Bronchial epithelial cell (primary cell): ENCODE data around the gene ADAMTS3. TPM values are rescaled to one million over a fixed set of nuclear protein-coding genes. Genes with fewer than 3 reads are reported as not detected.

Experiments
- DNase-seq: peaks from one replicate; pipeline ENCODE4 v3.0.0-alpha.2; 2010; ENCODE audit warnings: low read depth
- FAIRE-seq: peaks from 2 replicates; lab custom pipeline; 2011; peaks lifted over from hg19 to GRCh38; lab: Jason Lieb, UNC
- H3K27me3 ChIP-seq: 2 replicates; pipeline ENCODE4 v1.5.1; 2011; ENCODE audit warnings: low read length; ENCODE audit not compliant: control insufficient read depth, insufficient read depth
- H3K36me3 ChIP-seq: 2 replicates; pipeline ENCODE4 v1.5.1; 2011; ENCODE audit warnings: low read length; ENCODE audit not compliant: control insufficient read depth, insufficient read depth
- H3K4me3 ChIP-seq: 2 replicates; pipeline ENCODE4 v1.5.1; 2011; ENCODE audit warnings: mild to moderate bottlenecking, low read depth, low read length, control low read depth
- total RNA-seq: library from RNA; depleted of rRNA; stranded (reverse); fragments of >200 nt; gene quantifications from 2 replicates; pipeline ENCODE4 v1.2.1, GENCODE V29; 2014
- TF ChIP-seq, protein P1 (sequence below): IDR thresholded peaks from 2 replicates; pipeline ENCODE4 v1.5.1; 2011; ENCODE audit warnings: mild to moderate bottlenecking, moderate library complexity, low read length, control low read depth, inconsistent platforms; ENCODE audit not compliant: insufficient read depth, severe bottlenecking

The ADAMTS3 gene
- total RNA-seq, 1 donor from 2014 or later, result 0.79 TPM

- Histone ChIP-seq H3K4me3 (no peak overlapping the region), H3K36me3 (no peaks in the 10 kb centered on the region), H3K27me3 (no peaks in the 10 kb centered on the region)
- FAIRE-seq (no peak), DNase-seq (no peak)
- TF ChIP-seq, protein P1, sequence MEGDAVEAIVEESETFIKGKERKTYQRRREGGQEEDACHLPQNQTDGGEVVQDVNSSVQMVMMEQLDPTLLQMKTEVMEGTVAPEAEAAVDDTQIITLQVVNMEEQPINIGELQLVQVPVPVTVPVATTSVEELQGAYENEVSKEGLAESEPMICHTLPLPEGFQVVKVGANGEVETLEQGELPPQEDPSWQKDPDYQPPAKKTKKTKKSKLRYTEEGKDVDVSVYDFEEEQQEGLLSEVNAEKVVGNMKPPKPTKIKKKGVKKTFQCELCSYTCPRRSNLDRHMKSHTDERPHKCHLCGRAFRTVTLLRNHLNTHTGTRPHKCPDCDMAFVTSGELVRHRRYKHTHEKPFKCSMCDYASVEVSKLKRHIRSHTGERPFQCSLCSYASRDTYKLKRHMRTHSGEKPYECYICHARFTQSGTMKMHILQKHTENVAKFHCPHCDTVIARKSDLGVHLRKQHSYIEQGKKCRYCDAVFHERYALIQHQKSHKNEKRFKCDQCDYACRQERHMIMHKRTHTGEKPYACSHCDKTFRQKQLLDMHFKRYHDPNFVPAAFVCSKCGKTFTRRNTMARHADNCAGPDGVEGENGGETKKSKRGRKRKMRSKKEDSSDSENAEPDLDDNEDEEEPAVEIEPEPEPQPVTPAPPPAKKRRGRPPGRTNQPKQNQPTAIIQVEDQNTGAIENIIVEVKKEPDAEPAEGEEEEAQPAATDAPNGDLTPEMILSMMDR, result no peak
Observed at GRCh38 chr4:72463724-72464123, 105.3 kb downstream of the ADAMTS3 start.

DNA sequence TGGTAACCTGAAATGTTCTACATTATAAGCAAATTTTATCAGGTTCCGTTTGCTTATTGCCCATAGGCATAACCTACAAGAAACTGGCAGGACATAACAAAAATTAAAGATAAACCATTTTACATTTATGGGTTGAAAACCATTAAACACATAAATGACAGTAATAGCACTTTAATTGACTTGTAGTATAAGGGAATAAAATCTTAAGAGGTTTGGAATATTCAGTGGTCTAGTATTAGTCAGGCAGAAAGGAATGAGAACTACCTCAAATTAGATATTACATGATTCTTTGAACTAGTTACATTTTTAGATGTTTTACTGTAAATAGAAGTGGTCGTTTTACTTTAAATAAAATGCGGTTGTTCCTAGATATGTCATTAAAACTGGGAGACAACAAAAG is 111.9 kb downstream of the ADAMTS3 start:
- no peaks in the 10 kb centered on the region for H3K36me3 ChIP-seq
- TF ChIP-seq, protein P1, result no peak
- no peak for DNase-seq
- no peak for FAIRE-seq
- no peaks in the 10 kb centered on the region for H3K27me3 ChIP-seq
- H3K4me3 ChIP-seq, result no peak overlapping the region

GRCh38 chr4:72451349-72451748 is 117.7 kb downstream of the ADAMTS3 start:
- H3K27me3 ChIP-seq, result no peaks in the 10 kb centered on the region
- TF ChIP-seq, protein P1, result no peak
- FAIRE-seq (no peak), DNase-seq (no peak)
- no peaks in the 10 kb centered on the region for H3K36me3 ChIP-seq
- H3K4me3 ChIP-seq, result no peak overlapping the region

DNA sequence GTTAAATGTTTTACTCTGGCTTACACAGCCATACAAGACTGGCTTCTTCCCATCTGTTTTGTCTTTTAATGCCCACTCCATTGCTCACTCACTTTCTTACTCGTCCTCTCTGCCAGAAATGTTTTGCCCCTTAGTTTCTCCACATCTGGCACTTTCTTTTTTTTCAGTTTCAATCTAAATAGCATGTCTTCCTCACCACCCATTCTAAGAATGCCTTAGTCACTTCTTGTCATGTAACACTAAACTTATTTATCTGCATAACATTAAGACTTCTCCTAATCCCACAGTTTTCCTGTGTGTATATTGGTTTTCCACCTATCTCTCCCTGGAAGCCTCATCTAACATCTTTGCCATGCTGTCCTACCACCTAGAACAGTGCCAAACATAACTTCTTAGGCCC is 119.3 kb downstream of the ADAMTS3 start:
- no peaks in the 10 kb centered on the region for H3K27me3 ChIP-seq
- no peaks in the 10 kb centered on the region for H3K36me3 ChIP-seq
- TF ChIP-seq, protein P1, result no peak
- no peak for FAIRE-seq
- no peak overlapping the region for H3K4me3 ChIP-seq
- DNase-seq, result no peak

- TF ChIP-seq, protein P1, result no peak
- no peaks in the 10 kb centered on the region for H3K27me3 ChIP-seq
- FAIRE-seq (no peak), DNase-seq (peak; percentile 63)
- H3K4me3 ChIP-seq, result no peak overlapping the region
- H3K36me3 ChIP-seq, result no peaks in the 10 kb centered on the region
Observed at GRCh38 chr4:72448231-72448630, 120.8 kb downstream of the ADAMTS3 start.

GRCh38 chr4:72446353-72447055 is 122.5 kb downstream of the ADAMTS3 start:
- Histone ChIP-seq H3K27me3 (no peaks in the 10 kb centered on the region), H3K4me3 (no peak overlapping the region), H3K36me3 (no peaks in the 10 kb centered on the region)
- FAIRE-seq (no peak), DNase-seq (no peak)
- TF ChIP-seq, protein P1, result no peak
